Neural progenitor cell (in vitro differentiated cells): Measurements from ENCODE around the gene PRSS8. TPM values are rescaled to one million over a fixed set of nuclear protein-coding genes. Genes with fewer than 3 reads are reported as not detected.

Experiments
- DNase-seq: peaks from one replicate; pipeline ENCODE4 v3.0.0-alpha.2; 2016; ENCODE audit warnings: low spot score
- H2AFZ ChIP-seq: fragments of 200-600 bp; sonication (generic); replicated peaks from 2 replicates; pipeline ENCODE4 v1.6.1; 2016; ENCODE audit warnings: antibody characterized with exemption
- H3F3A ChIP-seq: fragments of 200-600 bp; sonication (generic); 2 replicates; pipeline ENCODE4 v1.6.1; 2016; ENCODE audit warnings: antibody characterized with exemption, low read depth
- H3K27ac ChIP-seq: fragments of 200-600 bp; sonication (generic); 2 replicates; pipeline ENCODE4 v1.5.1; 2016; ENCODE audit warnings: mild to moderate bottlenecking
- H3K27me3 ChIP-seq: fragments of 200-600 bp; sonication (generic); 2 replicates; pipeline ENCODE4 v1.6.1; 2016; ENCODE audit warnings: mild to moderate bottlenecking, moderate library complexity
- H3K36me3 ChIP-seq: fragments of 200-600 bp; sonication (generic); 2 replicates; pipeline ENCODE4 v1.5.1; 2016
- H3K4me1 ChIP-seq: fragments of 200-600 bp; sonication (generic); 2 replicates; pipeline ENCODE4 v1.6.1; 2016; ENCODE audit warnings: mixed run types
- H3K4me2 ChIP-seq: fragments of 200-600 bp; sonication (generic); 2 replicates; pipeline ENCODE4 v1.6.1; 2016
- H3K4me3 ChIP-seq: fragments of 200-600 bp; sonication (generic); 2 replicates; pipeline ENCODE4 v1.5.1; 2016
- H3K79me2 ChIP-seq: fragments of 200-600 bp; sonication (generic); 2 replicates; pipeline ENCODE4 v1.6.1; 2016; ENCODE audit warnings: low read depth
- H3K9ac ChIP-seq: fragments of 200-600 bp; sonication (generic); 2 replicates; pipeline ENCODE4 v1.6.1; 2016
- H3K9me3 ChIP-seq: fragments of 200-600 bp; sonication (generic); 2 replicates; pipeline ENCODE4 v1.5.1; 2016; ENCODE audit warnings: low read depth
- H4K20me1 ChIP-seq: fragments of 200-600 bp; sonication (generic); 2 replicates; pipeline ENCODE4 v1.6.1; 2016; ENCODE audit warnings: low read depth
- H3K27ac Mint-ChIP-seq: 3 replicates; pipeline ENCODE4 v1.8.0; 2021; ENCODE audit warnings: mixed read lengths
- H3K27me3 Mint-ChIP-seq: 2 replicates; pipeline ENCODE4 v1.8.0; 2022; ENCODE audit warnings: low read depth, mild to moderate bottlenecking, inconsistent platforms, moderate library complexity, mixed read lengths; ENCODE audit not compliant: insufficient read depth
- H3K36me3 Mint-ChIP-seq: 3 replicates; pipeline ENCODE4 v1.8.0; 2021; ENCODE audit warnings: mixed read lengths
- H3K4me1 Mint-ChIP-seq: 3 replicates; pipeline ENCODE4 v1.8.0; 2021; ENCODE audit warnings: mixed read lengths
- H3K4me3 Mint-ChIP-seq: 3 replicates; pipeline ENCODE4 v1.8.0; 2021; ENCODE audit warnings: mild to moderate bottlenecking, moderate library complexity, mixed read lengths
- H3K9me3 Mint-ChIP-seq: 3 replicates; pipeline ENCODE4 v1.8.0; 2020; ENCODE audit warnings: mixed read lengths
- CTCF ChIP-seq: fragments of 200-600 bp; sonication (generic); IDR thresholded peaks from 2 replicates; pipeline ENCODE4 v1.5.1; 2017; ENCODE audit warnings: antibody characterized with exemption, mild to moderate bottlenecking
- EZH2 ChIP-seq: fragments of 200-600 bp; sonication (generic); IDR thresholded peaks from 2 replicates; pipeline ENCODE4 v1.6.1; 2017; ENCODE audit warnings: antibody characterized with exemption, mild to moderate bottlenecking, moderate library complexity
- EZH2phosphoT487 ChIP-seq: fragments of 200-600 bp; sonication (generic); IDR thresholded peaks from 2 replicates; pipeline ENCODE4 v1.6.1; 2017; ENCODE audit warnings: antibody characterized with exemption
- total RNA-seq: library from RNA; depleted of rRNA; stranded (reverse); fragments of >200 nt; gene quantifications from 2 replicates; pipeline ENCODE4 v1.2.3, GENCODE V29; 2015; ENCODE audit warnings: low replicate concordance

Gene PRSS8
- total RNA-seq, 1 donor from 2014 or later: 2.7 TPM

- peaks cover 16% of the 10 kb centered on the region for H3K4me1 ChIP-seq
- no peak overlapping the region for H3K9ac ChIP-seq
- H3K4me2 ChIP-seq: no peak overlapping the region
- H3K36me3 Mint-ChIP-seq: peaks cover 11% of the 10 kb centered on the region
- no peaks in the 10 kb centered on the region for H3K27me3 ChIP-seq
- H3K79me2 ChIP-seq: no peaks in the 10 kb centered on the region
- H3K4me3 ChIP-seq: no peak overlapping the region
- H3K9me3 ChIP-seq: no peaks in the 10 kb centered on the region
- no peak overlapping the region for H3K27ac Mint-ChIP-seq
- H3K4me1 Mint-ChIP-seq: peaks cover 25% of the 10 kb centered on the region
- no peak for DNase-seq
- H4K20me1 ChIP-seq: peaks cover 6% of the 10 kb centered on the region
- H2AFZ ChIP-seq: no peak overlapping the region
- H3K4me3 Mint-ChIP-seq: no peak overlapping the region
- TF ChIP-seq EZH2 (no peak), CTCF (no peak)
- H3K36me3 ChIP-seq: no peaks in the 10 kb centered on the region
- peaks cover 9% of the 10 kb centered on the region for H3K27me3 Mint-ChIP-seq
- no peak overlapping the region for H3K27ac ChIP-seq
- H3K9me3 Mint-ChIP-seq: no peaks in the 10 kb centered on the region
- H3F3A ChIP-seq: peaks cover 20% of the 10 kb centered on the region
These were observed 3.1 kb downstream of the PRSS8 start for GRCh38 chr16:31132303-31132979.

GRCh38 chr16:31131841-31132271 lies 3.7 kb downstream of the PRSS8 start:
- Mint-ChIP-seq H3K9me3 (no peaks in the 10 kb centered on the region), H3K4me3 (no peak overlapping the region), H3K4me1 (peaks cover 25% of the 10 kb centered on the region), H3K36me3 (peaks cover 11% of the 10 kb centered on the region), H3K27ac (no peak overlapping the region), H3K27me3 (peaks cover 8% of the 10 kb centered on the region)
- no peak for DNase-seq
- Histone ChIP-seq H4K20me1 (peaks cover 6% of the 10 kb centered on the region), H3K79me2 (no peaks in the 10 kb centered on the region), H3K9ac (no peak overlapping the region), H3K27ac (no peak overlapping the region), H3K27me3 (no peaks in the 10 kb centered on the region), H3K4me3 (no peak overlapping the region), H3K4me1 (peaks cover 16% of the 10 kb centered on the region), H3K36me3 (no peaks in the 10 kb centered on the region), H3K9me3 (no peaks in the 10 kb centered on the region), H3F3A (peaks cover 20% of the 10 kb centered on the region), H2AFZ (no peak overlapping the region), H3K4me2 (no peak overlapping the region)
- TF ChIP-seq CTCF (no peak), EZH2phosphoT487 (no peak), EZH2 (no peak)

GRCh38 chr16:31131416-31131815 lies 4.1 kb downstream of the PRSS8 start:
- no peak overlapping the region for H3K9ac ChIP-seq
- DNase-seq: no peak
- peaks cover 20% of the 10 kb centered on the region for H3F3A ChIP-seq
- H3K27me3 ChIP-seq: no peaks in the 10 kb centered on the region
- peaks cover 7% of the 10 kb centered on the region for H3K27me3 Mint-ChIP-seq
- peaks cover 6% of the 10 kb centered on the region for H4K20me1 ChIP-seq
- peaks cover 25% of the 10 kb centered on the region for H3K4me1 Mint-ChIP-seq
- no peak overlapping the region for H3K4me3 Mint-ChIP-seq
- H3K4me1 ChIP-seq: peaks cover 16% of the 10 kb centered on the region
- H3K79me2 ChIP-seq: no peaks in the 10 kb centered on the region
- no peaks in the 10 kb centered on the region for H3K36me3 ChIP-seq
- no peak overlapping the region for H3K27ac Mint-ChIP-seq
- H3K4me2 ChIP-seq: no peak overlapping the region
- H3K9me3 ChIP-seq: no peaks in the 10 kb centered on the region
- H3K27ac ChIP-seq: no peak overlapping the region
- peaks cover 11% of the 10 kb centered on the region for H3K36me3 Mint-ChIP-seq
- no peaks in the 10 kb centered on the region for H3K9me3 Mint-ChIP-seq
- no peak overlapping the region for H2AFZ ChIP-seq
- H3K4me3 ChIP-seq: no peak overlapping the region
- TF ChIP-seq EZH2: no peak
- no peak for TF ChIP-seq EZH2phosphoT487
- TF ChIP-seq CTCF: no peak
